ENCODE data around the gene ATP13A2. TPM values are rescaled to one million over a fixed set of nuclear protein-coding genes. Genes with fewer than 3 reads are reported as not detected.

Gene ATP13A2
- total RNA-seq, 1 experiment from 2014 or later = 50.9 TPM

DNA sequence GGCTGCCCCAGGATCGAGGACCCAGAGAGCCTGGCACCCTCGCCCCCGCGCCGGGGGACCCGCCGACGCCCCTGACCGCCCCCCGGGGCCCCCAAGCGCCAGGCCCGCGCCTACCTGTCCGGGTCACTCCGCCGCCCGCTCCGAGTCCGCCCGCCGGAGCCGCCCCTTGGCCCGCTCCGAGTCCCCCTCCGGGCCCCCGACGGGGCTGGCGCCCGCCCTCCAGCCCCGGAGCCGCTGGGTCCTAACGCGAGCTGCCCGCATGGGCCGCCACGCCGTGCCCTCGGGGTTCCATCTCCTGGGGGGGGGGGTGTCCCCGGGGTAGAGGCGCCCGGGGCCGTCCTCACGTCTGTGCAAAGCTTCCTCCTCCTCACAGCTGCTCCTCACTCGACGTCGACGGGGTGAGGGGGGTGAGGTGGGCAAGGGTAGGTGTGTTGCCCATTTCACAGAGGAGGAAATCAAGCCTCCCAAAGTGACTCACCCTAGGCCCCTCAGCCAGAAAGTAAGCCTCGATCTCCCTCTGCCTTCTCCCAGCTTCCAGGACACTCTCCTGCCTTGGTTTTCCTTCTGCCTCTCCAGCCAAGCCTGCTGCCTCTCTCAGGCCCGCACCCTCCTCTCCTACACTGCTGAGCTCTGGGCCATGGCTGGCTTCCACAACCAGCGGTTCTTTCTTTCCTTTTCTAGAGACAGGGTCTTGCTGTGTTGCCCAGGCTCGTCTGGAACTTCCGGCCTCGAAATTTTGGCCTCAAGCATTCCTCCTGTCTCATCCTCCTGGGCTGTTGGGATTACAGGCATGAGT lies 31.1 kb downstream of the ATP13A2 start, which contains the start of gene MFAP2:
MFAP2 (minus strand) TSS at position 148 of the 796 bp plus-strand sequence. CDS start 2,347 bp downstream, outside the sequence.
- H3K27ac ChIP-seq (ENCODE audit: low read depth, low read length, poor library complexity, severe bottlenecking) = peak within 1 kb of the TSS; percentile 86
- intact Hi-C loops (cut with micrococcal nuclease; ENCODE audit: unreplicated experiment) = loop anchor here (2.0 kb wide), 1 partner anchor 28 kb away; no protein-coding TSS in a partner anchor
- POLR2A ChIA-PET (ENCODE audit: low non-redundant PET) = interaction anchor here (0.7 kb wide), 1 partner anchor 83 kb away, joined by 5 read pairs; no protein-coding TSS in a partner anchor

GRCh38 chr1:16979475-16980327 lies 32.0 kb downstream of the ATP13A2 start:
- peaks cover 13% of the 10 kb centered on the region for H3K4me1 ChIP-seq (ENCODE audit: insufficient read depth, low read length, poor library complexity, severe bottlenecking)
- peak; percentile 59 for DNase-seq (ENCODE audit: low spot score)
- H3K9me3 ChIP-seq (ENCODE audit: low read depth, low read length, poor library complexity, severe bottlenecking) = no peaks in the 10 kb centered on the region
- H3K27me3 ChIP-seq (replicated peaks; ENCODE audit: insufficient read depth, low read depth, low read length, poor library complexity) = no peaks in the 10 kb centered on the region
- intact Hi-C loops (cut with micrococcal nuclease; ENCODE audit: unreplicated experiment) = loop anchor here (2.0 kb wide), 1 partner anchor 29 kb away; no protein-coding TSS in a partner anchor
- no peak for TF ChIP-seq EZH2 (IDR thresholded peaks at IDR 0.05; ENCODE audit: borderline replicate concordance, low read depth, low read length, poor library complexity, severe bottlenecking)
- TF ChIP-seq, protein P1, sequence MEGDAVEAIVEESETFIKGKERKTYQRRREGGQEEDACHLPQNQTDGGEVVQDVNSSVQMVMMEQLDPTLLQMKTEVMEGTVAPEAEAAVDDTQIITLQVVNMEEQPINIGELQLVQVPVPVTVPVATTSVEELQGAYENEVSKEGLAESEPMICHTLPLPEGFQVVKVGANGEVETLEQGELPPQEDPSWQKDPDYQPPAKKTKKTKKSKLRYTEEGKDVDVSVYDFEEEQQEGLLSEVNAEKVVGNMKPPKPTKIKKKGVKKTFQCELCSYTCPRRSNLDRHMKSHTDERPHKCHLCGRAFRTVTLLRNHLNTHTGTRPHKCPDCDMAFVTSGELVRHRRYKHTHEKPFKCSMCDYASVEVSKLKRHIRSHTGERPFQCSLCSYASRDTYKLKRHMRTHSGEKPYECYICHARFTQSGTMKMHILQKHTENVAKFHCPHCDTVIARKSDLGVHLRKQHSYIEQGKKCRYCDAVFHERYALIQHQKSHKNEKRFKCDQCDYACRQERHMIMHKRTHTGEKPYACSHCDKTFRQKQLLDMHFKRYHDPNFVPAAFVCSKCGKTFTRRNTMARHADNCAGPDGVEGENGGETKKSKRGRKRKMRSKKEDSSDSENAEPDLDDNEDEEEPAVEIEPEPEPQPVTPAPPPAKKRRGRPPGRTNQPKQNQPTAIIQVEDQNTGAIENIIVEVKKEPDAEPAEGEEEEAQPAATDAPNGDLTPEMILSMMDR (conservative IDR thresholded peaks at IDR 0.05; ENCODE audit: low read depth, low read length) = no peak
- H3K36me3 ChIP-seq (ENCODE audit: insufficient read depth, low read length, poor library complexity, severe bottlenecking) = no peaks in the 10 kb centered on the region
- ChIA-PET CTCF (interaction anchor here (0.5 to 0.7 kb wide), 3 partner anchors 28 to 386 kb away, joined by 3 to 7 read pairs (median 4); no protein-coding TSS in a partner anchor), POLR2A (ENCODE audit: low non-redundant PET) (interaction anchor here (0.7 kb wide), 1 partner anchor 84 kb away, joined by 5 read pairs; no protein-coding TSS in a partner anchor)
- peak overlapping the region; percentile 92 for H3K4me3 ChIP-seq (ENCODE audit: low read depth, low read length, poor library complexity, severe bottlenecking)
- no TSS peak for BruUV-seq (replicated peaks)
- peak overlapping the region; percentile 86 for H3K27ac ChIP-seq (ENCODE audit: low read depth, low read length, poor library complexity, severe bottlenecking)

More for the DNA sequence above, 31.1 kb downstream of the ATP13A2 start, which contains the start of gene MFAP2:
- H3K4me1 ChIP-seq (ENCODE audit: insufficient read depth, low read length, poor library complexity, severe bottlenecking) = peaks cover 13% of the 10 kb centered on the region
- no peaks in the 10 kb centered on the region for H3K27me3 ChIP-seq (replicated peaks; ENCODE audit: insufficient read depth, low read depth, low read length, poor library complexity)
- no TSS peak for BruUV-seq (replicated peaks)
- H3K36me3 ChIP-seq (ENCODE audit: insufficient read depth, low read length, poor library complexity, severe bottlenecking) = no peaks in the 10 kb centered on the region
- TF ChIP-seq EZH2 (IDR thresholded peaks at IDR 0.05; ENCODE audit: borderline replicate concordance, low read depth, low read length, poor library complexity, severe bottlenecking) = no peak
- TF ChIP-seq, protein P1 (conservative IDR thresholded peaks at IDR 0.05; ENCODE audit: low read depth, low read length) = no peak
- peak; percentile 54 for DNase-seq (ENCODE audit: low spot score)
- H3K4me3 ChIP-seq (ENCODE audit: low read depth, low read length, poor library complexity, severe bottlenecking) = peak within 1 kb of the TSS; percentile 92
- CTCF ChIA-PET = interaction anchor here (0.7 kb wide), 1 partner anchor 29 kb away, joined by 3 read pairs; no protein-coding TSS in a partner anchor
- H3K9me3 ChIP-seq (ENCODE audit: low read depth, low read length, poor library complexity, severe bottlenecking) = no peaks in the 10 kb centered on the region

Data from A673 (cell line).